HepG2 (cell line): ENCODE results near the gene RASGRF1. TPM values are rescaled to one million over a fixed set of nuclear protein-coding genes. Genes with fewer than 3 reads are reported as not detected.

Source experiments
- ATAC-seq: fragments of 200-7000 bp; cut with Tn5 transposase; 3 replicates; pipeline ENCODE4 v1.9.1; 2020; ENCODE audit warnings: mild to moderate bottlenecking, moderate library complexity
- BruUV-seq: library from RNA; stranded (reverse); fragments of 400-500 nt; replicated peaks from 2 replicates; lab custom pipeline; 2021; lab: Mats Ljungman, UMichigan
- CTCF ChIA-PET: fragments of 300-600 bp; formaldehyde crosslinking; extraction: SDS; loops from one replicate; lab custom pipeline; 2021; ENCODE audit warnings: low total read pairs, inconsistent platforms, low intra/inter-chr PET ratio; lab: Yijun Ruan, JAX
- POLR2A ChIA-PET: fragments of 350-600 bp; sonication (Branson Sonifier 250); formaldehyde crosslinking; loops from one replicate; lab custom pipeline; 2020; ENCODE audit warnings: antibody characterized with exemption, inconsistent platforms; lab: Yijun Ruan, JAX
- DNase-seq: peaks from one replicate; pipeline ENCODE4 v3.0.0-alpha.2; 2015; ENCODE audit warnings: low spot score
- FAIRE-seq: peaks from 3 replicates; lab custom pipeline; 2011; peaks lifted over from hg19 to GRCh38; lab: Jason Lieb, UNC
- H2AFZ ChIP-seq: one replicate; pipeline ENCODE4 v1.6.1; 2011; ENCODE audit warnings: low read length, inconsistent platforms
- H3K27ac ChIP-seq: fragments of 300-600 bp; 3 replicates; pipeline ENCODE4 v1.8.0; 2011; ENCODE audit warnings: mixed run types, mild to moderate bottlenecking, mixed read lengths, low read length, inconsistent platforms; ENCODE audit not compliant: insufficient read depth; ENCODE audit errors: extremely low read length
- H3K27me3 ChIP-seq, 2 experiments: fragments of 200-600 bp in 1 of 2; 2 replicates in 1 of 2; 3 replicates in 1 of 2; pipeline versions ENCODE4 v1.6.0 to v1.8.0; 2011; ENCODE audit warnings: low read length in 2 of 2, mild to moderate bottlenecking in 2 of 2, moderate library complexity in 2 of 2, inconsistent platforms in 1 of 2; ENCODE audit not compliant: insufficient read depth in 2 of 2, control insufficient read depth in 1 of 2
- H3K36me3 ChIP-seq, 2 experiments: fragments of 200-600 bp in 1 of 2; replicated peaks in 1 of 2; 2 replicates in 1 of 2; 3 replicates in 1 of 2; pipeline versions ENCODE4 v1.5.1 to v1.8.0; 2011; ENCODE audit warnings: low read length in 2 of 2, inconsistent platforms in 1 of 2; ENCODE audit not compliant: insufficient read depth in 2 of 2, control insufficient read depth in 1 of 2
- H3K4me1 ChIP-seq: 2 replicates; pipeline ENCODE4 v1.5.1; 2012; ENCODE audit warnings: low read length, inconsistent platforms; ENCODE audit not compliant: insufficient read depth
- H3K4me2 ChIP-seq: 2 replicates; pipeline ENCODE4 v1.6.0; 2011; ENCODE audit warnings: low read depth, low read length, inconsistent platforms
- H3K4me3 ChIP-seq, 3 experiments: fragments of 200-600 bp in 1 of 3; sonication (generic), shearing (Covaris generic) in 1 of 3; replicated peaks in 1 of 3; 2 replicates each; pipeline ENCODE4 v1.5.1; 2011 to 2016; ENCODE audit warnings: low read length in 3 of 3, inconsistent platforms in 2 of 3, low read depth in 2 of 3, mild to moderate bottlenecking in 2 of 3, control low read depth in 1 of 3, mixed read lengths in 1 of 3; ENCODE audit not compliant: insufficient read depth in 1 of 3
- H3K79me2 ChIP-seq: one replicate; pipeline ENCODE4 v1.6.1; 2011; ENCODE audit warnings: low read length, inconsistent platforms; ENCODE audit not compliant: insufficient read depth
- H3K9ac ChIP-seq: 2 replicates; pipeline ENCODE4 v1.6.0; 2011; ENCODE audit warnings: mild to moderate bottlenecking, low read depth, low read length, inconsistent platforms; ENCODE audit not compliant: insufficient read depth
- H3K9me3 ChIP-seq: 2 replicates; pipeline ENCODE4 v1.5.1; 2012; ENCODE audit warnings: mild to moderate bottlenecking, low read length
- H4K20me1 ChIP-seq: 2 replicates; pipeline ENCODE4 v1.6.0; 2011; ENCODE audit warnings: inconsistent platforms, mild to moderate bottlenecking, low read length, moderate library complexity; ENCODE audit not compliant: insufficient read depth
- KLF12 ChIP-seq: sonication (generic); formaldehyde crosslinking; IDR thresholded peaks from 2 replicates; pipeline ENCODE4 v1.4.0; 2020; ENCODE audit warnings: missing genetic modification reagents, borderline replicate concordance
- MBNL3 ChIP-seq: fragments of 250-450 bp; sonication (Bioruptor Pico); conservative IDR thresholded peaks from 2 replicates; pipeline ENCODE4 v1.8.0; 2022; ENCODE audit warnings: mild to moderate bottlenecking, inconsistent platforms
- MYNN ChIP-seq: sonication (generic); formaldehyde crosslinking; IDR thresholded peaks from 2 replicates; pipeline ENCODE4 v1.4.0; 2020; ENCODE audit warnings: mild to moderate bottlenecking, low read depth, missing genetic modification reagents
- POGK ChIP-seq: sonication (generic); formaldehyde crosslinking; conservative IDR thresholded peaks from 2 replicates; pipeline ENCODE4 v1.8.0; 2022; ENCODE audit warnings: mild to moderate bottlenecking, moderate library complexity, missing genetic modification reagents
- POGZ ChIP-seq: sonication (generic); formaldehyde crosslinking; IDR thresholded peaks from 2 replicates; pipeline ENCODE4 v1.4.0; 2020; ENCODE audit warnings: mild to moderate bottlenecking, missing genetic modification reagents
- RBAK ChIP-seq: sonication (generic); formaldehyde crosslinking; IDR thresholded peaks from 2 replicates; pipeline ENCODE4 v1.5.1; 2020; ENCODE audit warnings: mild to moderate bottlenecking, missing genetic modification reagents
- THAP11 ChIP-seq: IDR thresholded peaks from 2 replicates; pipeline ENCODE4 v1.6.1; 2016; ENCODE audit warnings: missing biosample characterization, missing genetic modification reagents
- ZBTB20 ChIP-seq: sonication (generic); formaldehyde crosslinking; IDR thresholded peaks from 2 replicates; pipeline ENCODE4 v1.8.1; 2023; ENCODE audit warnings: missing genetic modification reagents, low read depth, mild to moderate bottlenecking, borderline replicate concordance
- ZFP1 ChIP-seq: IDR thresholded peaks from 2 replicates; pipeline ENCODE4 v1.6.1; 2016
- ZMAT5 ChIP-seq: sonication (generic); formaldehyde crosslinking; IDR thresholded peaks from 2 replicates; pipeline ENCODE4 v1.5.0; 2020; ENCODE audit warnings: mild to moderate bottlenecking, low read depth, missing genetic modification reagents, borderline replicate concordance
- ZNF230 ChIP-seq: sonication (generic); formaldehyde crosslinking; IDR thresholded peaks from 2 replicates; pipeline ENCODE4 v1.4.0; 2020; ENCODE audit warnings: mild to moderate bottlenecking, missing genetic modification reagents
- ZNF276 ChIP-seq: sonication (generic); formaldehyde crosslinking; IDR thresholded peaks from 2 replicates; pipeline ENCODE4 v1.4.0; 2020; ENCODE audit warnings: mild to moderate bottlenecking, low read depth, missing genetic modification reagents
- ZNF460 ChIP-seq: sonication (generic); formaldehyde crosslinking; IDR thresholded peaks from 2 replicates; pipeline ENCODE4 v1.5.1; 2020; ENCODE audit warnings: missing genetic modification reagents, mild to moderate bottlenecking, borderline replicate concordance
- ZNF572 ChIP-seq: sonication (generic); formaldehyde crosslinking; IDR thresholded peaks from 2 replicates; pipeline ENCODE4 v1.5.1; 2020; ENCODE audit warnings: mild to moderate bottlenecking, missing genetic modification reagents
- ZNF83 ChIP-seq: sonication (generic); formaldehyde crosslinking; IDR thresholded peaks from 2 replicates; pipeline ENCODE4 v1.4.0; 2020; ENCODE audit warnings: missing genetic modification reagents, mild to moderate bottlenecking, borderline replicate concordance
- ZNF878 ChIP-seq: sonication (generic); formaldehyde crosslinking; IDR thresholded peaks from 2 replicates; pipeline ENCODE4 v1.8.1; 2023; ENCODE audit warnings: mild to moderate bottlenecking, missing genetic modification reagents, moderate library complexity
- WGBS: methylation state at CpG from one replicate; pipeline ENCODE4 v1.1.6; 2017; ENCODE audit warnings: low lambda C conversion rate; 5-methylcytosine and 5-hydroxymethylcytosine counted together
- in situ Hi-C: cut with HindIII; loops from 2 replicates; pipeline ENCODE4 v1.10.0; 2017; ENCODE audit warnings: low pct_unique_long_range_greater_than_20kb; ENCODE audit not compliant: extremely low pct_ligation_motif_present
- intact Hi-C: fragments of 100-400 bp; cut with micrococcal nuclease; formaldehyde crosslinking; loops from one replicate; pipeline ENCODE4 v1.10.0; 2022; ENCODE audit not compliant: unreplicated experiment
- polyA plus RNA-seq, 8 experiments: library from polyadenylated mRNA; depleted of rRNA in 3 of 8; stranded (reverse) in 7 of 8; unstranded in 1 of 8; fragments of >200 nt; fragmentation: Illumina TruSeq in 4 of 8; extraction: Trizol in 4 of 8; gene quantifications; 2 replicates each; pipeline versions ENCODE4 v1.2.1 to v1.2.3, GENCODE V29; 2011 to 2016; ENCODE audit warnings: low read depth in 4 of 8, missing spikeins in 1 of 8, mixed read lengths in 1 of 8; ENCODE audit not compliant: insufficient read depth in 1 of 8
- total RNA-seq, 5 experiments: library from RNA; depleted of rRNA; stranded (reverse); fragments of >200 nt; fragmentation: Illumina TruSeq; extraction: Trizol; gene quantifications; 2 replicates each; pipeline ENCODE4 v1.2.3, GENCODE V29; 2016; ENCODE audit warnings: low read depth in 1 of 5

The RASGRF1 gene
- total and polyA plus RNA-seq, 2 of the 13 experiments (the other 11 are each of a cell fraction or from before 2014, with no cell fraction given) = 0.55 to 3.0 TPM

- intact Hi-C loops (no loop called here), in situ Hi-C loops (no loop called here)
- no peak for FAIRE-seq
- Histone ChIP-seq H3K36me3 (no peaks in the 10 kb centered on the region), H3K4me2 (no peak overlapping the region), H3K27ac (no peak overlapping the region), H3K27me3 (peaks cover 0 to 2% of the 10 kb centered on the region in 2 experiments; a peak in 1 of 5 replicates), H3K4me3 (no peak overlapping the region), H3K9me3 (peaks cover 14% of the 10 kb centered on the region; the same call in 1 of the 2 replicates), H3K9ac (no peak overlapping the region), H3K4me1 (no peaks in the 10 kb centered on the region), H3K79me2 (no peaks in the 10 kb centered on the region), H2AFZ (no peak overlapping the region), H4K20me1 (no peaks in the 10 kb centered on the region)
- DNase-seq = no peak
- no peak for ATAC-seq
- TF ChIP-seq MBNL3 (CRISPR knock-in tag) = no peak
- TF ChIP-seq POGZ (CRISPR knock-in tag) = no peak
- BruUV-seq = no TSS peak
- ChIA-PET CTCF (no interaction called here), POLR2A (no interaction called here)
- 60% methylated on average over 1 of the region's 3 CpGs for WGBS
Observed at GRCh38 chr15:79128556-79128955, 38.0 kb upstream of the RASGRF1 start.

- H3K27ac ChIP-seq = no peak overlapping the region
- in situ Hi-C loops (no loop called here), intact Hi-C loops (no loop called here)
- no peak overlapping the region for H3K9ac ChIP-seq
- ATAC-seq (no peak), DNase-seq (no peak), FAIRE-seq (no peak)
- H4K20me1 ChIP-seq = no peaks in the 10 kb centered on the region
- H3K79me2 ChIP-seq = no peaks in the 10 kb centered on the region
- WGBS = 0% methylated on average over 3 of the region's 3 CpGs
- peaks cover under 1% of the 10 kb centered on the region; the same call in 1 of the 2 replicates for H3K9me3 ChIP-seq
- H3K27me3 ChIP-seq = no peaks in the 10 kb centered on the region; a peak in 2 of 5 replicates
- CTCF ChIA-PET = no interaction called here
- no TSS peak for BruUV-seq
- POLR2A ChIA-PET = no interaction called here
- H3K4me1 ChIP-seq = no peaks in the 10 kb centered on the region
- no peak overlapping the region for H3K4me2 ChIP-seq
- no peak overlapping the region for H3K4me3 ChIP-seq
- H2AFZ ChIP-seq = no peak overlapping the region
- H3K36me3 ChIP-seq = no peaks in the 10 kb centered on the region
- TF ChIP-seq MYNN (CRISPR knock-in tag) = no peak
- no peak for TF ChIP-seq ZMAT5 (CRISPR knock-in tag)
- no peak for TF ChIP-seq ZNF878 (CRISPR knock-in tag)
- TF ChIP-seq ZNF83 (CRISPR knock-in tag) = no peak
- TF ChIP-seq THAP11 = no peak
- TF ChIP-seq KLF12 (CRISPR knock-in tag) = no peak
- TF ChIP-seq ZNF460 (CRISPR knock-in tag) = no peak
- TF ChIP-seq POGK (CRISPR knock-in tag) = no peak
- TF ChIP-seq ZFP1 (CRISPR knock-in tag) = no peak
- TF ChIP-seq ZNF572 = no peak
- no peak for TF ChIP-seq ZBTB20 (CRISPR knock-in tag)
- no peak for TF ChIP-seq ZNF276 (CRISPR knock-in tag)
- no peak for TF ChIP-seq ZNF230 (CRISPR knock-in tag)
- TF ChIP-seq RBAK (CRISPR knock-in tag) = no peak
Observed at GRCh38 chr15:79124388-79124787, 33.8 kb upstream of the RASGRF1 start.
